ENCODE data around the gene POLR1A. TPM values are rescaled to one million over a fixed set of nuclear protein-coding genes. Genes with fewer than 3 reads are reported as not detected.

Gene POLR1A
- polyA plus RNA-seq, 3 donors: 0.45 to 2.1 (median 1.6) TPM

DNA sequence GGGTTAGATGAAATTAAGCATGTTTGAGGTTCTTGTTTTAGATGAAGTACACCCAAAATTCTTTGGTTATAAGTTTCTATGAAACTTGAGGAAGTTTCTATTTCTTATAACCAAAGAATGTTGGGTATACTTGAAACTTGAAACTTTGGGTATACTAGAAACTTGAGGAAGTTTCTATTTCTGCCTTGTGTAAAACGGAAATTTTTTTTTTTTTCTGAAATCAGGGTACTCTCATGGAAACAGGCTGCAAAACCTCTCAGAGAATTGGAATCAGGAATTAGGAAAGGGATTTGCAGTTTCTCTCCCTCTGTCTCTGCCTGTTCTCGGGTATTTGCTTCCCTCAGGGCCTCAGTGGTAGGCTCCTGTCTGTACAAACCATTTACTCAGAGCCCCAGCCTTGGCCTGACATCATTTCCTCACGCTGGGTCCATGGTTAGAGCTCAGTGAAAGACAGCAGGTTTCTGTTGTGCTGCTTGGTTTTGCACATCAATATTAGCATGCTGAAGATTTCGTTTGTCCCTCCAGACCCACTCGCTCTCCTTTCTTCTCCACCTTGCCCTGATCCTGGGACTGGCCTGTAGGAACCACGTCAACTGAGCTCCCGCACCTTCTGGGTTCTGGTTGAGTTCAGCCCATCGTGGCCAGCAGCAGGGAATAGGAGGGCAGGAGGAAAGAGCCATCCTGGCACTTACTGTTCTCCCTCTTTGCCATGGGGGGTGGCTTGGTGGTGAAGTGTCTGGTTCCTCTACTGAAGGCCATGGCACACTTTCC, 106.4 kb downstream of the POLR1A start:
- H3K27ac Mint-ChIP-seq: peak overlapping the region; percentile 81 to 95 (median 92)
- Histone ChIP-seq H3K79me2 (ENCODE audit: insufficient read depth, low read length) (no peaks in the 10 kb centered on the region), H3K9me3 (replicated peaks in 1 of 2; ENCODE audit: control insufficient read depth in 1 of 2, insufficient read depth in 1 of 2, low read length in 2 of 2) (no peaks in the 10 kb centered on the region), H3K27me3 (ENCODE audit: control insufficient read depth in 2 of 2, insufficient read depth in 2 of 2, low read length in 2 of 2) (no peaks in the 10 kb centered on the region), H3K4me2 (replicated peaks; ENCODE audit: extremely low read depth, low read length, poor library complexity, severe bottlenecking) (peak overlapping the region; percentile 59), H3K9ac (ENCODE audit: insufficient read depth, low read length, poor library complexity, severe bottlenecking) (peak overlapping the region; percentile 30), H4K20me1 (ENCODE audit: insufficient read depth, low read length) (no peaks in the 10 kb centered on the region), H3K4me3 (replicated peaks in 1 of 3; ENCODE audit: low read depth in 2 of 3, low read length in 3 of 3) (peak overlapping the region in 1 of 3 experiments; percentile 52), H3K36me3 (replicated peaks in 1 of 2; ENCODE audit: control insufficient read depth in 1 of 2, insufficient read depth in 2 of 2, low read length in 2 of 2) (no peaks in the 10 kb centered on the region), H2AFZ (ENCODE audit: insufficient read depth, low read depth, low read length, poor library complexity, severe bottlenecking) (peak overlapping the region; percentile 40), H3K27ac (ENCODE audit: low read depth in 1 of 2, low read length in 2 of 2) (peak overlapping the region; percentile 88 to 94), H3K4me1 (ENCODE audit: control insufficient read depth in 1 of 2, insufficient read depth in 2 of 2, low read length in 2 of 2) (peaks cover 80 to 86% of the 10 kb centered on the region in 2 donors)
- peak; percentile 32 to 49 (median 34) for DNase-seq
- no peak for TF ChIP-seq CTCF (IDR thresholded peaks at IDR 0.05)
- peaks cover 85% of the 10 kb centered on the region for H3K4me1 Mint-ChIP-seq
- peaks cover 0 to 5% (median 3%) of the 10 kb centered on the region in 3 donors for H3K27me3 Mint-ChIP-seq (ENCODE audit: low read depth in 3 of 3)
- peaks cover 2 to 10% of the 10 kb centered on the region in 2 donors for H3K36me3 Mint-ChIP-seq
- H3K4me3 Mint-ChIP-seq: peak overlapping the region; percentile 1 to 67
- intact Hi-C loops (cut with micrococcal nuclease): loop anchor here in 1 of 2 donors (5.0 kb wide), 1 partner anchor 33 kb away; no protein-coding TSS in a partner anchor
- peaks cover 0 to 2% (median 0%) of the 10 kb centered on the region in 7 donors for H3K9me3 Mint-ChIP-seq
- WGBS (ENCODE audit: insufficient coverage): 20% methylated on average over 2 of the region's 8 CpGs

DNA sequence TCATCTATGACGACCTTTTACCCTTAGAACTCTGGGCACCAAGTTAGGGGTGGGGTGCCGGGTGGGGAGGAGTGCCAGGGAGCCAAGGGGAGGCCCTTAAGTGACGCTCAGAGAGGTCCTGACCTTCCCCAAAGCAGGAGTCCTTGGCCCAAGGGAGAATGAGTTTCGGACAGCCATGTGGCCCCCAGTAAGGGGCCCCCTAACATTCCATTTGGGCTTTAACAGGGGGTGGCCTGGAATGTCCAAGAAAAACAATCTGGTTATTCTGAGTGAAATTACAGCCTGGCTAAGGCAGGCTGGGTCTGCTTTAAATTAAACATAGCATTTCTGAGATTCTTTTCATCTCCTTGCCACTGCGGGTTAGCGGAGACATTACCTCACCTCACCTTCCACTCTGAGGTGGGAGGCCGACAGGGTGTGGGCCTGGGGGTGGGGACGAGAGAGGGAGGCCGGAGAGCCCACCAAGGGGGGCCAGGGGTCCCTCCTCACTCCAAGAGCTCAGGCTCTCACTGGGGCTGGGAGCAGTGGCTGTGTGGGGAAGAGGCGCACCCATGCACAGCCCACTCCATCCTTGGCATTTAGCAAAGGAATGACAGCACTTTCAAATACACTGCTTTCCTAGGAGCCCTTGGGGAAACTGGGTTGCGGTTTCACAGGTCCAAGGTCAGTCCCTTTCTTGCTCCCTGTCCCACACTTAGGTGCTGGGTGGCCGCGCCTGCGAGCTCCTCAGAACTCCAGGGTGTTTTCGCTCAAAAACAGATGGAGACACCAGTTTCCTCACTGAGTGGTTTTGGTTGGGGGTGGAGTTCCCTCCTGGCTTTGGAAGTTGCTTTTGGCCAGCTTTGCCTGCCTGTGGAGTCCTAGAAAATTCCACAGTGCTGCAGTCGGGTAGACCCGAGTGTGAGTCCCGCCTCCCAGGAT, 107.4 kb downstream of the POLR1A start:
- Histone ChIP-seq H3K79me2 (ENCODE audit: insufficient read depth, low read length) (no peaks in the 10 kb centered on the region), H2AFZ (ENCODE audit: insufficient read depth, low read depth, low read length, poor library complexity, severe bottlenecking) (peak overlapping the region; percentile 40), H4K20me1 (ENCODE audit: insufficient read depth, low read length) (no peaks in the 10 kb centered on the region), H3K9me3 (replicated peaks in 1 of 2; ENCODE audit: control insufficient read depth in 1 of 2, insufficient read depth in 1 of 2, low read length in 2 of 2) (no peaks in the 10 kb centered on the region), H3K27ac (ENCODE audit: low read depth in 1 of 2, low read length in 2 of 2) (peak overlapping the region; percentile 88 to 94), H3K36me3 (replicated peaks in 1 of 2; ENCODE audit: control insufficient read depth in 1 of 2, insufficient read depth in 2 of 2, low read length in 2 of 2) (no peaks in the 10 kb centered on the region), H3K4me2 (replicated peaks; ENCODE audit: extremely low read depth, low read length, poor library complexity, severe bottlenecking) (peak overlapping the region; percentile 59), H3K4me1 (ENCODE audit: control insufficient read depth in 1 of 2, insufficient read depth in 2 of 2, low read length in 2 of 2) (peaks cover 84 to 90% of the 10 kb centered on the region in 2 donors), H3K27me3 (ENCODE audit: control insufficient read depth in 2 of 2, insufficient read depth in 2 of 2, low read length in 2 of 2) (no peaks in the 10 kb centered on the region), H3K4me3 (replicated peaks in 1 of 3; ENCODE audit: low read depth in 2 of 3, low read length in 3 of 3) (peak overlapping the region in 1 of 3 experiments; percentile 52), H3K9ac (ENCODE audit: insufficient read depth, low read length, poor library complexity, severe bottlenecking) (peak overlapping the region; percentile 30)
- 70% methylated on average over 3 of the region's 18 CpGs for WGBS (ENCODE audit: insufficient coverage)
- intact Hi-C loops (cut with micrococcal nuclease): loop anchor here in 1 of 2 donors (5.0 kb wide), 1 partner anchor 34 kb away; no protein-coding TSS in a partner anchor
- H3K4me1 Mint-ChIP-seq: peaks cover 90% of the 10 kb centered on the region
- H3K9me3 Mint-ChIP-seq: peaks cover 0 to 2% (median 0%) of the 10 kb centered on the region in 7 donors
- peaks cover 2 to 10% of the 10 kb centered on the region in 2 donors for H3K36me3 Mint-ChIP-seq
- peak overlapping the region in 1 of 2 donors; percentile 48 for H3K4me3 Mint-ChIP-seq
- peak in 1 of 3 donors; percentile 7 for DNase-seq
- peaks cover 0 to 5% (median 3%) of the 10 kb centered on the region in 3 donors for H3K27me3 Mint-ChIP-seq (ENCODE audit: low read depth in 3 of 3)
- no peak for TF ChIP-seq CTCF (IDR thresholded peaks at IDR 0.05)
- peak overlapping the region; percentile 81 to 95 (median 92) for H3K27ac Mint-ChIP-seq
